Pons (tissue), 1 donor: Measurements from ENCODE around the gene ARHGEF19.

ENCODE experiments used
- DNase-seq: peaks from one replicate; pipeline ENCODE4 v3.0.0-alpha.2; 2016; ENCODE audit warnings: low spot score

Gene ARHGEF19

DNA sequence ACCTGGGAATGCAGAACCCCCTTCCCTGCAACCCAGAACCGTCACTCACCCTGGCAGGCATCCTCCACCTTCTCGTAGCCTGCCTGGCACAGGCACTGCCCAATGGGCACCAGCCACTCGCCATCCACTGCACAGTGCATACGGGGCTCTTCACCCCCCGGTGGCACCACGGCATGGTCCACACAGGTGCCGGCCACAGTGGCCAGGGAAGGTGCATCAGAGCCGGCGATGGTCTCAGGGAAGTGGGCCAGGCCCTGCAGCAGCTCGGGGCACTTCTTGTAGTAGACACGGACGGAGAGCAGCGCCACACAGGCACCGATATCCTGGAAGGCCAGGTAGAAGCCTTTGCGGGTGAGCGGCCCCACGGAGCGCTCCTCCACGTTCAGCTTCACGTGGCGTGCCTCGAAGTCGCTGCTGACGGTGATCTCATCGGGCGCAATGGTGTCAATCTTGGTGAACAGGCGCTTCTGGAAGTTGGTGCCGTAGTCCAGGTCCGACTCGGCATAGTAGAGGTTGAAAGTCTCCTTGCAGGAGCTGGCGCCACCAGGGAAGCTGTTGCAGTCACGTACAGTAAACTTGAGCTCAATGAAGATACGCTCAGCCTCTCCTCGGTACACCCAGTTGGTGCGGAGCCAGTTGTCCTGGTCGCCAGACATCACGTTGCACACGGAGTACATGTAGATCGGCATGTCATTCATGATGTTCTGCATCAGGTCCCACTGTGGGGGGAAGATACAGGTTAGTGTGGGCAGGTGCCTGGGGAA is 63.9 kb downstream of the ARHGEF19 start:
- DNase-seq, result no peak
